GM18508 (cell line): ENCODE data around the gene CLDN20.
"Not testable (repeated sequence)": the region's sequence is repeated elsewhere in the genome, so short reads cannot be mapped to it uniquely, and the experiment has no call there.

Source experiments
- ATAC-seq: cut with Tn5 transposase; IDR thresholded peaks from one replicate; pipeline ENCODE4 v1.9.1; 2021; ENCODE audit warnings: moderate number of reproducible peaks; ENCODE audit not compliant: insufficient read depth, unreplicated experiment

Gene CLDN20, protein sequence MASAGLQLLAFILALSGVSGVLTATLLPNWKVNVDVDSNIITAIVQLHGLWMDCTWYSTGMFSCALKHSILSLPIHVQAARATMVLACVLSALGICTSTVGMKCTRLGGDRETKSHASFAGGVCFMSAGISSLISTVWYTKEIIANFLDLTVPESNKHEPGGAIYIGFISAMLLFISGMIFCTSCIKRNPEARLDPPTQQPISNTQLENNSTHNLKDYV

DNA sequence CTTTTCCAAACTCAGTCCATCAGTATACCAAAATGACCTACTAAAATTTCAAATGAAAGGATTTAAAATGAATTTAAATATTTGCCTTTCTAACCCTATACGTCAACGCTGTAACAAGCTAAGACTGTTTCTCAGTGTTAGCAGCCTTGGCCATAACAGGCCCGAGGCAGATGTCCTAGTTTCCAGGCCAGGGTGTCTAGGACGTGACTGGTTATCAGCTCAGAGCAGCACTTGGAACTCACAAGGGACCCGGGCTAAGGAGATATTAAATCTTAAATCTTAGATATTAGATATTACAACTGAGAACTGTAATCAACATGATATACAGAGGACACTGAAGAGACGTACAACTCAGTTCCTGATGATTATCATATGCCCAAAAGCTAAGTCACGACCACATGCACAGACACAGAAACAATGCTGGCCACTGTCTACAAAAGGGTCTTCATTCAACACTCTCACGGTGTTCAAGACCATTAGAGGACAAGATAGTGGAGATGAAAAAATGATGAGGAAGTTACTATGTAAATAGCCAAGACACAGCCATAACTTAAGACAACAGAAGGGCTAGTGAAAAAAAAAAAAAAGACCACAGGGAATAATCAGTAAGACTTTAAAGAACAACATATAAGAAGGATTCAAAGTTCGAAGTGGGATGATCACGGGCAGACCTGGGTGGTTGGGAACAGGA is at the start of gene CLDN20:
Gene CLDN20 (plus strand): TSS at position 641 of the 691 bp plus-strand sequence. CDS start 11,707 bp downstream, outside the sequence.
- ATAC-seq, result no peak

DNA sequence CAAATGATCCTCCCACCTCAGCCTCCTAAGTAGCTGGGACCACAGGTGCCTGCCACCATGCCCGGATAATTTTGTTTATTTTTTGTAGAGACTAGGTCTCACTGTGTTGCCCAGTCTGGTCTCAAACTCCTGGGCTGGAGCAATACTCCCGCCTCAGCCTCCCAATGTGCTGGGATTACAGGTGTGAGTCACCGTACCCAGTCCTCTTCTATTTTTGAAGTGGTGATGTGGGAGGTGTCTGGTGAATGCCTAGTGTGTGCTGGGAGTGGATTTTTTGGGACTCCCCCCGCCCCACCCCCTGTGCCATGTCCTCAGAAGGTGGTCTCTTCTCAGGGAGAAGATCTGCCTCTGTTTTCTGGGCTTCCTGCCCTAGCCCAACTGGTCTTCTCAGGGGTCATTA is 47.9 kb upstream of the CLDN20 start:
- no peak for ATAC-seq

DNA sequence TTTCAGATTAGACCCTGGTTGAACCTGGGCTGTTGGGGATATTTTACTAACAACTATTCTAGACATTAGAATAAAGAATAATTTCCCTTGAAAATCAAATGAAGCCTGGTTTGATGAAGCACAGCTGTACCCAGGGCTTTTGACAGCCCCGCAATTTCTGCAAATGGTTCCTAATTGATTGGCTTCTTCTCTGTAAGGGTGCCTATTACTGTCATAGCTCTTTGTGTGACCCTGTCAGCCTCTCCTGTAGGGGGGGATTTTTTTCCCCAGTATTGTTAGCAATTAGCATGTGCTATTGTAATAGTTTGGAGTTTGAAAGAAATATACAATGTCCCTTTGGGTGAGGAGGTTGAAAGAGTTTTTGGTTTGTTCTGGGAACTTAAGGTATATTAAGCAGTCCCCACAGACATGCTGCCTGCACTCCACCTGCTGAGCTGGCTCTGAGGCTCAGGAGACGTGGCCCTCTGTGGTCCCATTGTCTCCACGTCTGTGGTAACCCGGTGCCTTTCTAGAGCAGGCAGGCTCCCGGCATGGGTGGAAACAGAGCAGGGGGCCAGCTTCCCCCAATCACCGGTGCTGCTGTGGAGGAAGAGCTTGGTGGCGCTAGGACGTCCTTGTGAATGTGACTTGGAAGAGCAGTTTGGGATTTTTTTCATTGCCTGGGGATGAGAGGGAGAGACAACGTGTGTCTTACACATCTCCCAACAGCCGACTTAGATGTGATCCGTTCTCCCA is 47.3 kb upstream of the CLDN20 start:
- ATAC-seq, result no peak

DNA sequence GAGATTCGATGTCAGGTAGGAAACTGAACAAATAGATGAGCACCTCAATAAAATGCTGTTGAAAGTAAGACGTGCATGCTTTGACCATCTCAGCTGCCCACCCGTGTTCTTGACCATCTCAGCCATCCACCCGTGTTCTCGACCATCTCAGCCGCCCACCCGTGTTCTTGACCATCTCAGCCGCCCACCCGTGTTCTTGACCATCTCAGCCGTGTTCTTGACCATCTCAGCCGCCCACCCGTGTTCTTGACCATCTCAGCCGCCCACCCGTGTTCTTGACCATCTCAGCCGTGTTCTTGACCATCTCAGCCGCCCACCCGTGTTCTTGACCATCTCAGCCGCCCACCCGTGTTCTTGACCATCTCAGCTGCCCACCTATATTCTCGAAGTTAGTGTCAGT is 45.1 kb upstream of the CLDN20 start:
- not testable (repeated sequence) for ATAC-seq

DNA sequence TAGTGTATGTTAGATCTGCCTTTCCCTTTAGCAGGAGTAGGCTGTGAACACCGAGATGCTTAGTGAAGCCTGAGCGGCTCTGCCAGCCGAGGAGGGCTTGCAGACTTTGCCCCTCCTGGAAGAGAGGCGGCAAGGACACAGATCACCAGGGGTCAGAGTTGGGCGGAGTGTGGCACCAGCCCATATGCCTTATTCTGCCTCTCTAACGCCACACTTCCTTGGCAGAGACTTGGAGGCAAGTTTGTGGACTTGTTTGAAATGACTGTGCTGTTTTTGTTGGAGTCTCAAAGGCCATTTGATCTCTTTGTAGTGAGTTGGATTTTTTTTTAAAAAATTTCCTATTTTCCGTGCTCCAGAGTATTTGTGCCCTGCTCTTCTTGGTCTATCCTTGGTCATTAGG is 44.5 kb upstream of the CLDN20 start:
- no peak for ATAC-seq

DNA sequence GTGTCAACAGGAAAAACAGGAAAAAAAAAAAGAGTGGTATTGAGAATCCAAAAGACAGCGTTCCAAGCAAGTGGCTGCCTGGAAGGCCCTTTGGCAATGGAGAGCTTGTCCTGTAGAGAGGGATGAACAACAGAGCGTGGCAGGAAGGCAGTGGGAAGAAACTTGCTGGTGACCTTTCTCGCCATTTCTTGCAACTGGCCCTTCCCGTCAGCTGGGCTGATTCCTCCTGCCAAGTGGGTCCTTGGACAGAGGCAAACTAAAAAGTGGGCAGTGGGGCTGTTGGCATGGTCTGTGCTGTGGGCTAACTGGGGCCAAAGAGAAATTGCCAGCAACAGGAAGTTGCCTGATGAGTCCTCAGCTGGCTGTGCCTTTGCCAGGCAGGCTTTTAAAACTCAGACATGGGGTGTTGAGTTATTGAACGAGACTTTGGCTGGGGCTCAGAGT is 43.9 kb upstream of the CLDN20 start:
- no peak for ATAC-seq

DNA sequence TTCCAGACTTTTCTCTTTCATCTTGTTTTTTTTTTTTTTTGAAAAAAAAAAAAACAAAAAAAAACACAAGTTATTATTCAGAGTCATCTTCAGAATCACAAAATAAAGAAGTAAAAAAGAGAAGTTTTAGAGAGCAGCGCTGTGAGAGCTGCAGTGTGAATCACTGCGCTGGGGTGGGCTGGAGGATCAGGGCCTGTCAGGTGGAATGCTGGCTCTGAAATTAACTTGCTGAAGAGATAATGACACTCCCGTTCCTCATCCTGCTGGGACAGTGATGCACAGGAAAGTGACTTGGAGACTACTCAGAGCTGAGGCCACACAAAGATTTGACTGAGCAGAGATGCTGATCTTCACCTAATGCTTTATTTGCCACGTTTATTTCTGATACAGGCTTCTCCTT is 42.7 kb upstream of the CLDN20 start:
- ATAC-seq, result no peak

DNA sequence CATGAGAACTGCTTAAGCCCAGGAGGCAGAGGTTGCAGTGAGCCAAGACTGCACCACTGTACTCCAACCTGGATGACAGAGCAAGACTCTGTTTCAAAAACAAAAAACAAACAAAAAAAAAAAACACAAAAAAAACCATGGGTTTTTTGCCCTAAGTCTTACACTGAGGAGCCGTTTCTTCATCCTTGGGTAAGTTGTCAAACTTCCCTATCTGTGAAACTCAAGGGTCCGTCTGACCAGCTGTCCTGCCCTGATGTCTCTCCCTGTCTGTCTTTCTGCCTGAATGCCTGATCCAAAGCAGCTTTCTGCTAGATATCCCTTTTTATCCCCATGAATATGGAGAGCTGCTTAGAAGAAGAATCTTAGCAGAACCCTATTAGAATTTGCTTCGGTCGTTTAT is 41.3 kb upstream of the CLDN20 start:
- ATAC-seq, result no peak

DNA sequence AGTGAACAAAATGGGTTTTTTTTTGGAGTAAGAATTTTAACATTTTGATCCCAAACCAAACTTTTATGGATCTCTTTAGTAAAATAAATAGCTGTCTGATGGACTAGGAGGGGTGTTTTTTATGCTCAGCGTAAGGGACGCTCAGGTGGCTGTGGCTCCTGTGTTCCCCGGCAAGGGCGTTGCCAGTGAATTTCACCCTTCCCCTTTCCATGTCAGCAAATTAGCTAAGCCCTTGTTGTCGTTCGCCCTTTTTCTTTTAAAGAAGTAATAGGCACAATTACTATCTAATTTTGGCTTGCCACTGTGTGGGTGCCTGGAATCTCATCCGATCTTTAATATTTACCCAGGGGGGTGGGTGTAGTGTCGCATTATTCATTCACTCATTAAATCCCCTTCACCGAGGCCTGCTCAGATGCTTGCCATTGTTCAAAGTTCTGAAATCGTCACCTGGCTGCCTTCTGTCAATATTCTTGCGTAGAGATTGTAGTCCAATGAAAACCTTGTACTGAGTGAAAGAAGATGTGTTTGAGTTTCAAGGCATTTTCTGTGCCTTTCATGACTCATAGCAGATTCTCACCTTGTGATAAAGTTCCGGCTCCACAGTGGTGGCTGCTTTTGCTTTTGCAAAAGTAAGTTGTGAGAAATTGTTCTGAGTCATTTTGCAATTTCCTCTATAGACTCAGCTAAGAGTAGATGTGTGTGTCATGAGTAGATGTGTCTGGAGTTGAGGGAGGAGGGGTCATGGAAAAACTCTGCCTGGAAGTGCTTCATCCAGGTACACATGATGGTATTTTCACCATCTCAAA is 40.0 kb upstream of the CLDN20 start:
- ATAC-seq, result peak; percentile 98

DNA sequence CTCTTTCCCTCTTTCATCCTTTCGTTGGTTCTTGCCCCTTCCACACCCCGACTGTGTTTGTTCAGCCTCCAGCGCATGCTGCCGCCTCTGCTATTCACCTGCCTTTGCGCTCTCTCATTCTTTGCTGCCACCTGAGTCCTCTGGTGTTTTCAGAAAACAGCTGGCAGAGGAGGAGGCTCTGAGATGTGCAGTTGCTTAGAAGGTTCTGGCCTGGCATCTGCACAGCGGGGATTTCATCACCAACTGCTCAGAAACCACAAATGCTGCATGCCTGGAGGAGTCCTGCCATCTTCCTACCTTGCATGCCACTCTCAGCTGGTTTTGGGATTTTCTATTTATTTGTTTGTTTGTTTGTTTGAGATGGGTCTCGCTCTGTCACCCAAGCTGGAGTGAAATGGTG is 39.2 kb upstream of the CLDN20 start:
- no peak for ATAC-seq

DNA sequence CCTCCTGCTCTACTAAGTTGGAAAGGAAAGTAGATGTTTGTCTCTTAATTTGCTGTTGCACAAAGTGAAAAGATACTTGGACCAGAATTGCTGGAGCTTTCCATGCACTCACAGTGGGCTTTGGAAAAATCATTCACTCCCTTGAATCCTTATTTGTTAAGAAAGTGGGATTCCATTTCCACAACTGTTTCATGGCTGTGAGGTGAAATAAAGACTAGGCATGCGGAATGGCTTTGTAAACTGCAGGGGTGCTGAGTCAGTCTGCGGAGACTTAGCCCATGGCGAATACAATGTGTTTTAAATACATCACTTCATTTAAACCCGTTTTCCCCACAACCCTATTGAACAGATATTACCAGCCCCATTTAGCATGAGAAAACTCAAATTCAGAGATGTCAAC is 36.8 kb upstream of the CLDN20 start:
- ATAC-seq, result no peak

DNA sequence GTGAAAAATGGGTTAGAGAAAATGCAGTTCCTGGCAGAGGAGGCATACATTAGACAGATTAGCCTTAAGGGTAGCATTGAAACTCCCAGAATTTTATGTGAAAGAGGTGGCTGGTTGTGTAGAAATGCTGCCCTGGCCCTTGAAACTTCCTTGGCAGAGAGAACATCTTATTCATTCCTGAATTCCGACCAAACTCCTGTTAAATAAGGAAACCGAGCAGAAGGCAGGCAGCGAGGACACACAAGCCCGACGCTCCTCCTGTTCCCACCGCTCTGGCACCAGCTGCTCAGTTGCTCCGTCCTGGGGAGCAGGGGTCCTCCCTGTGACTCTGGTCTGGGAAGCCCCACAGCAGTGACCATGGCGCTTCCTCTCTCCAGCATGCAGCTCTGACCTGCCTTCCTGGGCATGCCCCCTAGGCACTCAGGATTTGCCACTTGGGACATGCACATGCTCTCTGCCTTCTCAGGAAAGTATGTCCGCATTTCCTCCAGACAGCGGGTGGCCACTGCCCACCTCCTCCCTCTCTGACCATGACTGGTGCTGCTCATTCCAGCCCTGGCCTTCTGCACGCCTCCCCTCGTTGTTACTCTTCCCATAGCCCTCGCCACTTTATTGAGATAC is 35.2 kb upstream of the CLDN20 start:
- ATAC-seq, result no peak

DNA sequence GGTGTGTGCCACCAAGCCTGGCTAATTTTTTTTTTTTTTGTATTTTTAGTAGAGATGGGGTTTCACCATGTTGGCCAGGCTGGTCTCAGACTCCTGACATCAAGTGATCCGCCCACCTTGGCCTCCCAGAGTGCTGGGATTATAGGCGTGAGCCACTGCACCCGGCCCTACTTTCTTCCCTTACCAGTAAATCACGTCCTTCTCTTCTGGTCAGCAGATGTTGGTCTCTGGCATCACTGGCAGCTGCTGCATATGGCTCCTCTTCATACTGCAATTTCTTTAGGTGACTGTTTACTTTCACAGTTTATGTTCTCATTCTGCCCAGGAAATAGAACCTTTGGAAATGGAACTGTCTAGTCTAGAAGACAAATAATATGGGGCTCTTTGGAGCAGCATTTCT is 32.8 kb upstream of the CLDN20 start:
- ATAC-seq, result not testable (repeated sequence)

DNA sequence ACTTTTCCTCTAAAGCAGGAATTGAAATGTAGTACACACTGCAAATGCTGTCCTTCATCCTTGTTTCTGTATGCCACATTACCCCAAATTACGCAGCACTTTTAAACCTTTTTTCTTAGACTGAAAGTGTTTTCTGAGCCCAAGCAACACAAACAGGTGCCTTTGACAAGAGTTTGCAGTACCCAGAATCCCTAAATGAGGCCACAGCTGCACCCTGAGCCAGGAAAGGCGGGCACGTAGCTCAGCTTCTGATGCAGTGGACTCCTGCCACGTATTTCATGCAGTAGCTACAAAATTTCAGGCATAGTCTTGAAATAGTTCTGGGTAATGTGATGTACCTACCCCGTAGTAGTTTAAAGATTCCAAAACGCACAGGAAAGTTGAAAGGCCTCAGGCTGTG is 31.0 kb upstream of the CLDN20 start:
- ATAC-seq, result no peak

DNA sequence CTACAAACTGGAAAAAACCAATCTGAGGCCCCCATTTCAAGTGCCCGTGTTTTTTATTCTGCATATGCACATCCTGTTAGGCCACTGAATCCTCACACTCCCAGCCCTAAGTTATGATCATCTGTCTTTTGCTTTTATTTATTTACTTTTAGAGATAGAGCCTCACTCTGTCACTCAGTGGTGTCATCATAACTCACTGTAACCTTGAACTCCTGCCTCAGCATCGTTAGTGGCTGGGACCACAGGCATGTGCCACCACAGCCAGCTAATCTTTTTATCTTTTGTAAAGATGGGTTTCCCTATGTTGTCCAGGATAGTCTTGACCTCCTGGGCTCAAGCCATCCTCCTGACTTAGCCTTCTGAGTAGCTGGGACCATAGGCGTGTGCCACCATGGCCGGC is 29.6 kb upstream of the CLDN20 start:
- ATAC-seq, result no peak

DNA sequence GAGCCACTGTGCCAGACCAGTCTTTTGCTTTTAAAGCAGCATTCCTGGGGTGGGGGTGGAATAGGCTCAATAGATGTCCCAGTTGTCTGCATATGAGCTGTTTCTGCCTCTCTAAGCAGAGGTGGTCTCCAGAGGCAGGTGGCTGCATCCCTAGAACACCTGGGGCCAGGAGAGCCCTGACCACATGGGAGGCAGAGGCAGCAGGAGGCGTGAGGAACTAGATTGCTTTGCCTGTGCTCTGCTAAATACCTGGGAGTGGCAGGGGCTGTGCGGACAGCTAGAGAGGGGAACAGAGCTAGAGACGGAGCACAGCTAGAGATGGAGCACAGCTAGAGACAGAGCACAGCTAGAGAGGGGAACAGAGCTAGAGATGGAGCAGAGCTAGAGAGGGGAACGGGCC is 29.1 kb upstream of the CLDN20 start:
- no peak for ATAC-seq

DNA sequence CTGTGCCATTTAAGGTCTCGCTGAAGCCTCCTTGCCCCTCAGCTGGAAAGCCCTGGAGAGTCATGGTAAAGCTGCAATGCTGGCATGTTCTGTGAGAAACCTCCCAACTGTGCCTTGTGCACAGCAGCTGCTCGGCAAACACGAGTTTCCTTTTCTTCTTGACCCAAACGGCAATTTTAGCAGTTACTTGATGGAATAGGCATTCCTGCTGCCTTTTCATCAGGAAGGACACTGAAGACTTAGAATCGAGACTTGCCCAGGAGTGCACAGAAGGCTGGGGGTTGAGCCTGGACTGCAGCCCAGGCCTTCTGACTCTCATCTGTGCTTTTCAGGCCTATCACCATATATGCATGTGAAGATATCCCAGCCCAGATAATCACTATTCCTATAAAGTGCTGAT is 28.7 kb upstream of the CLDN20 start:
- ATAC-seq, result no peak

DNA sequence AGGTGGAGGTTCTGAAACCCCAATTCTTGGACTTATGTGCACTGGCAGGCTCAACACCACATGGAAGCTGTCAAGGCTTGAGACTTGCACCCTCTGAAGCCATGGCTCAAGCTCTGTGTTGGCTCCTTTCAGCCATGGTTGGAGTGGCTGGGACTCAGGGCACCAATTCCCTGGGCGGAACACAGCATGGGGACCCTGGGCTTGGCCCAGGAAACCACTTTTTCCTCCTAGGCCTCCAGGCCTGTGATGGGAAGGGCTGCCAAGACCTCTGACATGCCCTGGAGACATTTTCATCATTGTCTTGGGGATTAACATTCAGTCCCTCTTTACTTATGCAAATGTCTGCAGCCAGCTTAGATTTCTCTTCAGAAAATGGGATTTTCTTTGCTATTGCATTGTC is 26.2 kb upstream of the CLDN20 start:
- no peak for ATAC-seq

DNA sequence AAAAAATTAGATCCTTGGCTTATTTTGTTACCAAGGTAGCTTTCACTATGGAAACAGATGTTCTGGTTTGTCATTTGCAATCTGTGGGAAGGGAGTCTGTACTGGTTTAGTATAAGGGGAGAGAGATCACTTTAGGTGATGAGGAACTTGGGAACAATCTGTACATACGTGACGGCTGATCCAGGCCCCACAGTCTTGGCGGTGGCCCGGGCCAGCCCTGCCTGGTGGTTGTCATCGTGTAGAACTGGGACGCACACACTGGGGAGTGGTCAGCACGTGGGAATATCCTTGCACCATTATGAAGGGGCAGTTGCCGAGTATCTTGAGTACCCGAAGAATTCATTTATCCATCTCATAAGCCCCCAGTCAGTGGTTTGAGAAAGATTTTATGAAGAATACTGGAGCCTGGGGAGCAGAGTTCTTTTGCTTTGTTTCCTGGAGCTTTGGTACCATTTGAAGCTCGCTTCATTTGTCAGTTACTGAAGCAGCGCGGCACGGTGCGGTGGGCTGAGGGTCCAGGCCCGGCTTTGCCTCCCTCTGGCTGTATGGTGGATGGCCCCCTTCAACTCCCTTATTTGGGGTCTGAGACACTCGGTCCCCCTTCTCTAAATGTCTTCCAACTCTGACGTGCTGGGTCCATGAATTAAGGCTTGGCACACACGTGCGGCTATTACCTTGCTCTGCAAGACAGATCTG is 22.8 kb upstream of the CLDN20 start:
- ATAC-seq, result no peak

DNA sequence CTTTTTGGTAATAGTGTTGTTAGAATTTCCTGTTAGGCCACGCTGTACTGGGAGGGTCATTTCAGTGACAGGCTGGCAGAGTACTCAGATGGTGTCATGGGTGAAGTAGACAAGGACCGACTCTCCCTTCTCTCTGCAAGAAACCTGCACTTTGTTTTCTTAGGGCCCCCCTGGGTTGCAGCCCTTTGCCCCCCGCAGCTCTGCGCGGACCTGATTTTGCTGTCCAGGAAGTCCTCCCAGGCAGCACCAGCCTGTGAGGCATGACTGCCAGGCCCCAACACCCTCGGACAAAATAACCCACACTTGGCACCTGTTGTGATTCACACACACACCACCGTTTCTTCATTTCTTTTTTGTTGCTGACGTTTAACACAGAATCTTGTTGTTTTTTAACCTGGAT is 21.8 kb upstream of the CLDN20 start:
- ATAC-seq, result no peak
